ENCODE measurements around the gene CPXM1. TPM values are rescaled to one million over a fixed set of nuclear protein-coding genes. Genes with fewer than 3 reads are reported as not detected.

Gene CPXM1
- total and polyA plus RNA-seq, 7 donors, result 0.27 to 1.3 (median 0.44) TPM

DNA sequence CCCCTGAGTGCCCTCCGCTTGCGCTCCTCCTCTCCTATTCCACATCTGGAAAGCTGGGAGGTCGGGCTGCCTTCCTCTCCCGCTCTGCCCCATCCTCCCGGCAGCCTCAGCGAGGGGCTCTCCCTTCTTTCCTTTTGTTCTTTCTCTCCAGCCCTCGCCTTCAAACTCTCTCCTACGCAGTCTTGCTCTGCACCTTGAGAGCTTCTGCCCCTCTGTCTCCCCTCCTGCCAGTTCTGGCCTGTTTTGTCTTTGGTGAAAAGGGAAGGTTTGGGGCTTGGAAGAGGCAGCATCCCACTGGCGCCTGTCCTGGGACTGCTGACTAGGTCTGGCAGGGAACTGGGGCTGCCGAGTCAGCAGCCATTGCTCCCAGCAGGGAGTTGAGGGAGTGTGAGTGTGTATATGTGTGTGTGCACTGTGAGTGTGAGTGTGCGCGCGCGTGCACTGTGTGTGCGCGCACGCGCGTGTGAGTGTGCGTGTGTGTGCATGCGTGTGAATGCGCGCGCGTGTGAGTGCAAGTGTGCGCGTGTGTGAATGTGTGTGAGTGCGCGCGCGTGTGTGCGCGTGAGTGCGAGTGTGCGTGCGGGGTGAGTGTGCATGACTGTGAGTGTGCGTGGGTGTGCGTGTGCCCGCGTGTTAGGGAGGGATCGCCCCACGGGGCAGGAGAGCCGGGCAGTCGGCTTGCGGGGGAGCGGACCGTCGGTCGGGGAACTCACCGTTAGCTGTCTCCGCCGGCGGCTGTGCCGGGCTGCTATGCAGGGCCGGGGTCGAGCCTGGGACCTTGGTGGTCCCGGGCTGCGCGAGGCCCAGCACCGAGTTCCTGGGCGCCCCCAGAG lies 523 bp downstream of the CPXM1 start:
- Histone ChIP-seq H3K27me3 (ENCODE audit: insufficient read depth in 3 of 3, low read length in 2 of 3) (peaks cover 0 to 84% (median 33%) of the 10 kb centered on the region in 3 donors), H3K4me3 (peak overlapping the region; percentile 28), H3K9me3 (no peaks in the 10 kb centered on the region), H3K4me1 (no peaks in the 10 kb centered on the region), H3K27ac (no peak overlapping the region), H3K36me3 (ENCODE audit: insufficient read depth in 1 of 2, low read depth in 1 of 2) (no peaks in the 10 kb centered on the region)
- TF ChIP-seq, protein P1, sequence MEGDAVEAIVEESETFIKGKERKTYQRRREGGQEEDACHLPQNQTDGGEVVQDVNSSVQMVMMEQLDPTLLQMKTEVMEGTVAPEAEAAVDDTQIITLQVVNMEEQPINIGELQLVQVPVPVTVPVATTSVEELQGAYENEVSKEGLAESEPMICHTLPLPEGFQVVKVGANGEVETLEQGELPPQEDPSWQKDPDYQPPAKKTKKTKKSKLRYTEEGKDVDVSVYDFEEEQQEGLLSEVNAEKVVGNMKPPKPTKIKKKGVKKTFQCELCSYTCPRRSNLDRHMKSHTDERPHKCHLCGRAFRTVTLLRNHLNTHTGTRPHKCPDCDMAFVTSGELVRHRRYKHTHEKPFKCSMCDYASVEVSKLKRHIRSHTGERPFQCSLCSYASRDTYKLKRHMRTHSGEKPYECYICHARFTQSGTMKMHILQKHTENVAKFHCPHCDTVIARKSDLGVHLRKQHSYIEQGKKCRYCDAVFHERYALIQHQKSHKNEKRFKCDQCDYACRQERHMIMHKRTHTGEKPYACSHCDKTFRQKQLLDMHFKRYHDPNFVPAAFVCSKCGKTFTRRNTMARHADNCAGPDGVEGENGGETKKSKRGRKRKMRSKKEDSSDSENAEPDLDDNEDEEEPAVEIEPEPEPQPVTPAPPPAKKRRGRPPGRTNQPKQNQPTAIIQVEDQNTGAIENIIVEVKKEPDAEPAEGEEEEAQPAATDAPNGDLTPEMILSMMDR (IDR thresholded peaks at IDR 0.05), result no peak
- DNase-seq, result no peak
- intact Hi-C loops (cut with DNase I), result no loop called here
- 1 to 3% (median 2%) methylated on average over 52 to 61 of the region's 61 CpGs for WGBS, 3 donors
- no peak for ATAC-seq

DNA sequence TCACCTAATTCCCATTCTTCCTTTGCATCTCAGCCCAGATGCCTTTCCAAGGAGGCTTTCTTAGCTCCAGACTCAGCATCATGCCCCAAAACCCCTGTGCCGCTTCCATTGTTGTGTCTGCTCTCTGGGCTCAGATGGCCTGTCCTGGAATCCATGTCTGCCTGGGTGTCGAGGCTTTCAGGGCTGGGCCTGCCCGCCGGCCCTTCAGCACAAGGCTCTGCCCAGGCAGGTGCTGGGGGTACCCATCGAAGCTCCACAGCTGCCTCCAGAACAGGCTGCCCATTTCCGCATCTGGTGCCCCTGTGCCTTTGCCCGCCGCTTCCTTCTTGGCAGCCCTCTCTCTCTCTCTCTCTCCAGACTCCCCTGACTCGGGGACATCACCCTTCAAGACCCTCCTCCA lies 1.2 kb downstream of the CPXM1 start:
- H3K27ac ChIP-seq, result no peak overlapping the region
- no peaks in the 10 kb centered on the region for H3K4me1 ChIP-seq
- H3K27me3 ChIP-seq (ENCODE audit: insufficient read depth in 3 of 3, low read length in 2 of 3), result peaks cover 0 to 80% (median 33%) of the 10 kb centered on the region in 3 donors
- H3K9me3 ChIP-seq, result no peaks in the 10 kb centered on the region
- intact Hi-C loops (cut with DNase I), result no loop called here
- WGBS, 3 donors, result 22 to 37% (median 26%) methylated on average over 9 of the region's 9 CpGs
- ATAC-seq, result no peak
- no peak for DNase-seq
- no peaks in the 10 kb centered on the region for H3K36me3 ChIP-seq (ENCODE audit: insufficient read depth in 1 of 2, low read depth in 1 of 2)
- TF ChIP-seq, protein P1 (IDR thresholded peaks at IDR 0.05), result no peak
- peak overlapping the region; percentile 28 for H3K4me3 ChIP-seq

DNA sequence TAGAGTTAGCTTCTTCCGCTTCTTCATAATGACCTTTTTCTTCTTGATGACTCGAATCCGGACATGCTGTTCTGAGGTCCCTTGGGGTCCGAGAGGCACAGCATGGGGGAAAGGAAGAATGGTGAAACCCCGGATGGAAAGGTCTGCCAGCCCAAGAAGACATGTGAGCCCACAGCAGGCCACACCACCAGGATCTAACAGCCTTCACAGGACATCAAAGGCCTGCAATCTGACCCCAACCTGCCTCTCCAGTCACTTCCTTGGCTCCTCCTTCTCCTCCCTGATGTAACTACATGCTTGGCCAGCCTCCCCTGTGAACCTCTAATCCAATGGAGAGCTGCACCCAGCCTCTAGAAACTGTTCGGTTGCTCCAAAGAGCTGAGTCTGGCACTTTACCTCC lies 1.6 kb downstream of the CPXM1 start:
- TF ChIP-seq, protein P1 (IDR thresholded peaks at IDR 0.05), result no peak
- ATAC-seq, result no peak
- 73 to 78% (median 76%) methylated on average over 6 of the region's 6 CpGs for WGBS, 3 donors
- Histone ChIP-seq H3K9me3 (no peaks in the 10 kb centered on the region), H3K4me1 (no peaks in the 10 kb centered on the region), H3K4me3 (no peak overlapping the region), H3K36me3 (ENCODE audit: insufficient read depth in 1 of 2, low read depth in 1 of 2) (no peaks in the 10 kb centered on the region), H3K27ac (no peak overlapping the region), H3K27me3 (ENCODE audit: insufficient read depth in 3 of 3, low read length in 2 of 3) (peaks cover 0 to 80% (median 33%) of the 10 kb centered on the region in 3 donors)
- intact Hi-C loops (cut with DNase I), result no loop called here
- no peak for DNase-seq

DNA sequence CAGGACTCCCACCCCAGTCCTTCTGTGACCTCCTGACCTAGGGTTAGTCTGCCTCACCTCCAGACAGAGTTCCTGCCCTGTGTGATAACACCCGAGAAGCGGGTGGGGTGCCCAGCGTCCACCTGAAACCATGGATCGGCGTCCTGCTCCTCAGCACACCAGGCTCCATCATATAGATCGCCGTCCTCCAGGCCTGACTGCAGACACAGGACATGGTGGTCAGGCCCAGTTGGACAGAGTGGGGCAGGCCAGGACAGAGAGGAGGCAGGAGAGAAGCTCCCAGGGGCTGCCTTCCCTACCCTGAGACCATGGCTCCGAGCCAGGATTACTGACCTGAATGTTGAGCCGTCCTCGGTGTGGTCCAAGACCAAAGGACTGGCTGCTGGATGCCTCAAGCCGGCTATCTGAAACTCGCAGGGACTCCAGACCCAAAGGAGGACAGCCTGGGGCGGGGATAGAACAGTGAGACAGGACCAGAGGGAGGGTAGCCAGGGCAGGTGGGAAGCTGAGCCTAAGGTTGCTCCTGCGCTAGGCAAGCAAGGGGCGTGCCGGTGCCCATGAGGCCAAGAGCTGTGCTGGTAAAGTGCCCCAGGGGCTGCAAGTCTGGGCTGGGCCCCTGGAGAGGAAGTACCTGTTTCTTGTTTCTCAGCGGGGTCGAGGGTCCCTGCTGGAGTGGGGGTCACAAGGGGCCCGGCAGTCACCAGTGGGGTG lies 2.2 kb downstream of the CPXM1 start:
- Histone ChIP-seq H3K27me3 (ENCODE audit: insufficient read depth in 3 of 3, low read length in 2 of 3) (peaks cover 0 to 80% (median 35%) of the 10 kb centered on the region in 3 donors), H3K4me1 (no peaks in the 10 kb centered on the region), H3K36me3 (ENCODE audit: insufficient read depth in 1 of 2, low read depth in 1 of 2) (no peaks in the 10 kb centered on the region), H3K9me3 (no peaks in the 10 kb centered on the region), H3K4me3 (no peak overlapping the region), H3K27ac (no peak overlapping the region)
- DNase-seq, result no peak
- 87 to 91% (median 89%) methylated on average over 19 of the region's 19 CpGs for WGBS, 3 donors
- ATAC-seq, result no peak
- intact Hi-C loops (cut with DNase I), result no loop called here
- TF ChIP-seq, protein P1 (IDR thresholded peaks at IDR 0.05), result no peak
